Stimulated activated CD4-positive, alpha-beta T cell treated with anti-CD3 and anti-CD28 coated beads, TNF-alpha, amount 100 ng/mL, for 4 hours (primary cell): Measurements from ENCODE around the gene TK1.
A peak's percentile ranks its signal among the peaks of the same experiment; 100 is the strongest.

Experiments used
- DNase-seq, 3 experiments: peaks; one replicate each; pipeline ENCODE4 v3.0.0-alpha.2; 2020; ENCODE audit warnings: low read depth in 3 of 3

Gene TK1

GRCh38 chr17:78219396-78220150, 32.7 kb upstream of the TK1 start:
- no peak for DNase-seq

- DNase-seq = no peak
Measured at GRCh38 chr17:78214706-78215061, 27.8 kb upstream of the TK1 start.

- DNase-seq = peak; percentile 81 to 85 (median 84)
Measured at GRCh38 chr17:78214016-78214705, 27.3 kb upstream of the TK1 start, which contains the start of gene BIRC5. Gene BIRC5, plus strand, starts transcription at chr17:78214253. Its CDS starts 64 bp downstream, at chr17:78214317.

- DNase-seq = no peak
Measured at GRCh38 chr17:78211032-78211431, 24.2 kb upstream of the TK1 start.

GRCh38 chr17:78210111-78210510, 23.3 kb upstream of the TK1 start:
- no peak for DNase-seq

- DNase-seq = no peak
Measured at GRCh38 chr17:78208486-78208885, 21.6 kb upstream of the TK1 start.

- no peak for DNase-seq
Measured at GRCh38 chr17:78206298-78206697, 19.4 kb upstream of the TK1 start.

- DNase-seq = no peak
Measured at GRCh38 chr17:78205124-78205775, 18.4 kb upstream of the TK1 start.

- no peak for DNase-seq
Measured at GRCh38 chr17:78204387-78205123, 17.7 kb upstream of the TK1 start.

- DNase-seq = no peak
Measured at GRCh38 chr17:78202666-78203065, 15.8 kb upstream of the TK1 start.

- DNase-seq = no peak
Measured at GRCh38 chr17:78200451-78200850, 13.6 kb upstream of the TK1 start.

- DNase-seq = no peak
Measured at GRCh38 chr17:78197147-78197832, 10.4 kb upstream of the TK1 start.

- no peak for DNase-seq
Measured at GRCh38 chr17:78196716-78197115, 9.9 kb upstream of the TK1 start.

GRCh38 chr17:78185981-78186691, 716 bp downstream of the TK1 start:
- no peak for DNase-seq

GRCh38 chr17:78184868-78185267, 2.0 kb downstream of the TK1 start:
- no peak for DNase-seq

GRCh38 chr17:78184351-78184750, 2.5 kb downstream of the TK1 start:
- DNase-seq = no peak

- DNase-seq = no peak
Measured at GRCh38 chr17:78183916-78184315, 2.9 kb downstream of the TK1 start.

GRCh38 chr17:78182504-78182903, 4.3 kb downstream of the TK1 start:
- no peak for DNase-seq

GRCh38 chr17:78180508-78180907, 6.3 kb downstream of the TK1 start:
- no peak for DNase-seq

- DNase-seq = no peak
Measured at GRCh38 chr17:78180083-78180482, 6.8 kb downstream of the TK1 start.

- DNase-seq = no peak
Measured at GRCh38 chr17:78179372-78179771, 7.5 kb downstream of the TK1 start.
